ENCODE results near the gene ENTREP1.

ENTREP1 gene

DNA sequence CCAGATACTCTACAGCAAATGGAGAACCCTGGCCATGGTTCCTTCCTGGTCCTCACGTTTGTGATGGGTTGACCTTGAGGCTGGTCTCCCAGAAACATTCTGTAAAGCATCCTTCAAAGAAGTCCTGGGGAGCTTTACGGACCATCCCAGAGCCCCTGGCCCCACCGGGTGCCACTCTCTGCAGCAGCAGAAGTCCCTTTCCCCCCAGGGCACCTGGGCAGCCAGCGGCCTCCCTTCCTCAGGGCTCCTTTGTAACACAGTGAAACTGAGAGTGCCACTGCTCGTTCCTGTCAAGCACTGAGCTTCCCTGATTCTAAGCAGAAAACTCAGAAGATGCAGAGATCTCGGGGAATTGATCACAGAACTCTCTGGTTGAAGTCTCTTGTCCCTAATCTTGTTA lies 104.3 kb downstream of the ENTREP1 start:
- Histone ChIP-seq H3K27me3 (ENCODE audit: insufficient read depth, low read length) (no peaks in the 10 kb centered on the region; the same call in 1 of the 2 replicates), H3K4me2 (ENCODE audit: low read length) (no peak overlapping the region), H2AFZ (ENCODE audit: low read length) (no peak overlapping the region), H3K9me2 (ENCODE audit: low read depth, low read length) (no peaks in the 10 kb centered on the region), H3K9me3 (ENCODE audit: low read length) (no peaks in the 10 kb centered on the region), H3K79me2 (ENCODE audit: insufficient read depth, low read length) (no peaks in the 10 kb centered on the region), H3F3A (ENCODE audit: insufficient read depth, low read length) (no peaks in the 10 kb centered on the region), H3K36me3 (ENCODE audit: insufficient read depth, low read length) (no peaks in the 10 kb centered on the region), H3K27ac (ENCODE audit: low read depth, low read length, poor library complexity, severe bottlenecking) (no peak overlapping the region), H3K4me3 (ENCODE audit: low read depth, low read length, poor library complexity, severe bottlenecking) (no peak overlapping the region), H3K9ac (ENCODE audit: low read length) (no peak overlapping the region), H4K20me1 (ENCODE audit: insufficient read depth, low read length) (no peaks in the 10 kb centered on the region), H3K4me1 (ENCODE audit: insufficient read depth, low read length, severe bottlenecking) (no peaks in the 10 kb centered on the region)
- TF ChIP-seq, protein P1, sequence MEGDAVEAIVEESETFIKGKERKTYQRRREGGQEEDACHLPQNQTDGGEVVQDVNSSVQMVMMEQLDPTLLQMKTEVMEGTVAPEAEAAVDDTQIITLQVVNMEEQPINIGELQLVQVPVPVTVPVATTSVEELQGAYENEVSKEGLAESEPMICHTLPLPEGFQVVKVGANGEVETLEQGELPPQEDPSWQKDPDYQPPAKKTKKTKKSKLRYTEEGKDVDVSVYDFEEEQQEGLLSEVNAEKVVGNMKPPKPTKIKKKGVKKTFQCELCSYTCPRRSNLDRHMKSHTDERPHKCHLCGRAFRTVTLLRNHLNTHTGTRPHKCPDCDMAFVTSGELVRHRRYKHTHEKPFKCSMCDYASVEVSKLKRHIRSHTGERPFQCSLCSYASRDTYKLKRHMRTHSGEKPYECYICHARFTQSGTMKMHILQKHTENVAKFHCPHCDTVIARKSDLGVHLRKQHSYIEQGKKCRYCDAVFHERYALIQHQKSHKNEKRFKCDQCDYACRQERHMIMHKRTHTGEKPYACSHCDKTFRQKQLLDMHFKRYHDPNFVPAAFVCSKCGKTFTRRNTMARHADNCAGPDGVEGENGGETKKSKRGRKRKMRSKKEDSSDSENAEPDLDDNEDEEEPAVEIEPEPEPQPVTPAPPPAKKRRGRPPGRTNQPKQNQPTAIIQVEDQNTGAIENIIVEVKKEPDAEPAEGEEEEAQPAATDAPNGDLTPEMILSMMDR (IDR thresholded peaks at IDR 0.05; ENCODE audit: low read length): no peak
- TF ChIP-seq EZH2 (IDR thresholded peaks at IDR 0.05; ENCODE audit: borderline replicate concordance, low read length): no peak

DNA sequence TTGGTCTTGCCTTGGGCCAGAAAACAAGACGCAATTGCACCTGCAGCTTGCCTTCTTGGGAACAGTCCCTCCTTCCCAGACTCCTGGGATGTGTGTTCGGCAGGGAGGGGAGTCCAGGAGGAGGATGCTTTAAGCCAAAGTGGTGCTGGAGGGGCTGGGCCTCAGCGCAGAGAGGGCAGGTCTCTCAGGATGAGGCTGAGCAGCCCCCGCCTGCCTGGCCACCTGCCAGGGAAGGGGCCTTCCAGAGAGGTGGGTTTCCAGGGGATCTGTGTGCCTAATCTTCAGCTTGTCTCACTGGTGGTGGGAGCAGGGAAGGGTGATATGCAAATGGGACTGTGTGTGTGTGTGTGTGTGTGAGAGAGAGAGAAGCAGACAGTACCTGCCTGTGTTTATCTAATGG lies 105.2 kb downstream of the ENTREP1 start:
- Histone ChIP-seq H3K27me3 (ENCODE audit: insufficient read depth, low read length) (no peaks in the 10 kb centered on the region; the same call in 1 of the 2 replicates), H3K9me2 (ENCODE audit: low read depth, low read length) (no peaks in the 10 kb centered on the region), H3F3A (ENCODE audit: insufficient read depth, low read length) (no peaks in the 10 kb centered on the region), H3K4me1 (ENCODE audit: insufficient read depth, low read length, severe bottlenecking) (no peaks in the 10 kb centered on the region), H2AFZ (ENCODE audit: low read length) (no peak overlapping the region), H4K20me1 (ENCODE audit: insufficient read depth, low read length) (no peaks in the 10 kb centered on the region), H3K79me2 (ENCODE audit: insufficient read depth, low read length) (no peaks in the 10 kb centered on the region), H3K36me3 (ENCODE audit: insufficient read depth, low read length) (no peaks in the 10 kb centered on the region), H3K9me3 (ENCODE audit: low read length) (no peaks in the 10 kb centered on the region), H3K4me2 (ENCODE audit: low read length) (no peak overlapping the region), H3K4me3 (ENCODE audit: low read depth, low read length, poor library complexity, severe bottlenecking) (no peak overlapping the region), H3K9ac (ENCODE audit: low read length) (no peak overlapping the region), H3K27ac (ENCODE audit: low read depth, low read length, poor library complexity, severe bottlenecking) (no peak overlapping the region)
- TF ChIP-seq, protein P1 (IDR thresholded peaks at IDR 0.05; ENCODE audit: low read length): no peak
- TF ChIP-seq EZH2 (IDR thresholded peaks at IDR 0.05; ENCODE audit: borderline replicate concordance, low read length): no peak

DNA sequence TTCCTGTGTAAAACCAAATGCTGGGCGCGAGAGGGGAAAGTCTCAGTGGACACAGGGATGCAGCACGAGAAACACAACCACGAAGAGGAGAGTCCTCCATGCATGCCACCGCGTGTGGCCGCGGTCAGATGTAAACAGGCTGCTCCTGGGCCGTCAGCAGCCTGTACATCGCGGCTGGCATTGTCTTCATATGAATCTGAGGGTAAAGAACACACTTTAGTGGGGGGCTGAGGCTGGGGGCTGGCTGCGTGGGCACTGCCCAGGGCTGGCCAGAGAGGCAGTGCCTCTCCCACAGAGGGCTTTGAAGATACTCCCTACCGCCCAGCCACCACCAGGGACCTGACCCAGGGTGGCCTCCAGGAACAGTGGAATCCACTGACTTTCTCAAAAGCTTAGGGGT lies 106.2 kb downstream of the ENTREP1 start:
- Histone ChIP-seq H3K79me2 (ENCODE audit: insufficient read depth, low read length) (no peaks in the 10 kb centered on the region), H3K36me3 (ENCODE audit: insufficient read depth, low read length) (no peaks in the 10 kb centered on the region), H3K27me3 (ENCODE audit: insufficient read depth, low read length) (no peaks in the 10 kb centered on the region; the same call in 1 of the 2 replicates), H3K9me3 (ENCODE audit: low read length) (no peaks in the 10 kb centered on the region), H3K9ac (ENCODE audit: low read length) (no peak overlapping the region), H3K27ac (ENCODE audit: low read depth, low read length, poor library complexity, severe bottlenecking) (no peak overlapping the region), H3K4me2 (ENCODE audit: low read length) (no peak overlapping the region), H2AFZ (ENCODE audit: low read length) (no peak overlapping the region), H3K9me2 (ENCODE audit: low read depth, low read length) (no peaks in the 10 kb centered on the region), H3K4me1 (ENCODE audit: insufficient read depth, low read length, severe bottlenecking) (no peaks in the 10 kb centered on the region), H4K20me1 (ENCODE audit: insufficient read depth, low read length) (no peaks in the 10 kb centered on the region), H3K4me3 (ENCODE audit: low read depth, low read length, poor library complexity, severe bottlenecking) (no peak overlapping the region), H3F3A (ENCODE audit: insufficient read depth, low read length) (no peaks in the 10 kb centered on the region)
- TF ChIP-seq, protein P1 (IDR thresholded peaks at IDR 0.05; ENCODE audit: low read length): no peak
- TF ChIP-seq EZH2 (IDR thresholded peaks at IDR 0.05; ENCODE audit: borderline replicate concordance, low read length): no peak
